C4-2B (cell line): Measurements from ENCODE around the gene PCDH9.
"Not testable (repeated sequence)": the region's sequence is repeated elsewhere in the genome, so short reads cannot be mapped to it uniquely, and the experiment has no call there.

Source experiments
- H3K27ac ChIP-seq: fragments of 450-650 bp; 2 replicates; pipeline ENCODE4 v1.5.1; 2017
- CTCF ChIP-seq: fragments of 450-650 bp; conservative IDR thresholded peaks from 2 replicates; pipeline ENCODE4 v1.5.1; 2017; ENCODE audit warnings: mild to moderate bottlenecking
- ZFX ChIP-seq: fragments of 450-650 bp; IDR thresholded peaks from 2 replicates; pipeline ENCODE4 v1.6.1; 2017

Gene PCDH9

GRCh38 chr13:67117010-67117550, 113.1 kb downstream of the PCDH9 start:
- no peak for TF ChIP-seq CTCF
- TF ChIP-seq ZFX = no peak
- no peak overlapping the region for H3K27ac ChIP-seq

GRCh38 chr13:67107979-67108378, 122.2 kb downstream of the PCDH9 start:
- TF ChIP-seq ZFX = no peak
- no peak for TF ChIP-seq CTCF
- H3K27ac ChIP-seq = no peak overlapping the region

GRCh38 chr13:67106502-67107057, 123.6 kb downstream of the PCDH9 start:
- no peak overlapping the region for H3K27ac ChIP-seq

GRCh38 chr13:67101730-67102467, 128.2 kb downstream of the PCDH9 start:
- no peak overlapping the region for H3K27ac ChIP-seq
- TF ChIP-seq CTCF (no peak), ZFX (no peak)

More at GRCh38 chr13:67106502-67107057, 123.6 kb downstream of the PCDH9 start:
- no peak for TF ChIP-seq ZFX
- TF ChIP-seq CTCF = no peak

- no peak for TF ChIP-seq CTCF
- no peak for TF ChIP-seq ZFX
- H3K27ac ChIP-seq = no peak overlapping the region
These were observed 129.4 kb downstream of the PCDH9 start for GRCh38 chr13:67100730-67101129.

GRCh38 chr13:67099494-67099893, 130.6 kb downstream of the PCDH9 start:
- TF ChIP-seq ZFX (no peak), CTCF (no peak)
- no peak overlapping the region for H3K27ac ChIP-seq

- TF ChIP-seq ZFX (no peak), CTCF (no peak)
- no peak overlapping the region for H3K27ac ChIP-seq
These were observed 132.2 kb downstream of the PCDH9 start for GRCh38 chr13:67097892-67098452.

- H3K27ac ChIP-seq = not testable (repeated sequence)
These were observed 133.2 kb downstream of the PCDH9 start for GRCh38 chr13:67096893-67097292.
